ENCODE results near the gene TAS2R8. TPM values are rescaled to one million over a fixed set of nuclear protein-coding genes. Genes with fewer than 3 reads are reported as not detected.
"Not testable (repeated sequence)": the region's sequence is repeated elsewhere in the genome, so short reads cannot be mapped to it uniquely, and the experiment has no call there.

Gene TAS2R8
- total RNA-seq, 1 experiment from 2014 or later = not detected

- intact Hi-C loops (cut with micrococcal nuclease) = no loop called here
- no peaks in the 10 kb centered on the region for H3K36me3 ChIP-seq (ENCODE audit: low read depth, low read length)
- H3F3A ChIP-seq (ENCODE audit: low read length, unreplicated experiment) = no peaks in the 10 kb centered on the region
- BruUV-seq (replicated peaks) = no TSS peak
- H3K9ac ChIP-seq (ENCODE audit: low read length) = no peak overlapping the region
- H3K4me2 ChIP-seq (ENCODE audit: low read length) = no peak overlapping the region
- no peak overlapping the region for H3K4me3 ChIP-seq (ENCODE audit: low read length)
- H3K9me2 ChIP-seq (replicated peaks; ENCODE audit: low read length) = no peaks in the 10 kb centered on the region
- H3K4me1 ChIP-seq (ENCODE audit: insufficient read depth, low read length) = no peaks in the 10 kb centered on the region
- DNase-seq = no peak
- ATAC-seq = no peak
- ChIA-PET POLR2A (ENCODE audit: unreplicated experiment) (no interaction called here), CTCF (no interaction called here)
- peaks cover 17% of the 10 kb centered on the region for H3K27me3 ChIP-seq (ENCODE audit: low read length)
- H3K79me2 ChIP-seq (ENCODE audit: low read length) = no peaks in the 10 kb centered on the region
- H2AFZ ChIP-seq (ENCODE audit: low read length) = no peak overlapping the region
- H4K20me1 ChIP-seq (ENCODE audit: low read length) = no peaks in the 10 kb centered on the region
- no peaks in the 10 kb centered on the region for H3K9me3 ChIP-seq (ENCODE audit: low read length)
- H3K27ac ChIP-seq (ENCODE audit: low read length) = no peak overlapping the region
- TF ChIP-seq CTCF (conservative IDR thresholded peaks at IDR 0.05; ENCODE audit: low read depth, low read length) (no peak), EZH2phosphoT487 (IDR thresholded peaks at IDR 0.05; ENCODE audit: borderline replicate concordance, low read length) (no peak), EZH2 (IDR thresholded peaks at IDR 0.05; ENCODE audit: low read length, unreplicated experiment) (no peak)
Measured at GRCh38 chr12:10801741-10802140, 5.3 kb downstream of the TAS2R8 start.

GRCh38 chr12:10794222-10794621 is 12.9 kb downstream of the TAS2R8 start:
- BruUV-seq (replicated peaks) = no TSS peak
- H4K20me1 ChIP-seq (ENCODE audit: low read length) = no peaks in the 10 kb centered on the region

DNA sequence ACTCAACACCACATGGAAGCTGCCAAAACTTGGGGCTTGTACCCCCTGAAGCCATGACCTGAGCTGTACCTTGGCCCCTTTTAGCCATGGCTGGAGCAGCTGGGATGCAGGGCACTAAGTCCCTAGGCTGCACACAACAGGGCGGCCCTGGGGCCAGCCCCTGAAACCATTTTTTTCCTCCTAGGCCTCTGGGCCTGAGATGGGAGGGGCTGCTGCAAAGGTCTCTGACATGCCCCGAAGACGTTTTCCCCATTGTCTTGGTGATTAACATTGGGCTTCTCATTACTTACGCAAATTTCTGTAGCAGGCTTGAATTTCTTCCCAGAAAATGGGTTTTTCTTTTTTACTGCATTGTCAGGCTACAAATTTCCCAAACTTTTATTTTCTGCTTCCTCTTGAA is 15.3 kb downstream of the TAS2R8 start:
- CTCF ChIA-PET; H3K79me2 ChIP-seq (ENCODE audit: low read length); H2AFZ ChIP-seq (ENCODE audit: low read length); ATAC-seq; H3K9me2 ChIP-seq (replicated peaks; ENCODE audit: low read length); H4K20me1 ChIP-seq (ENCODE audit: low read length); H3K4me3 ChIP-seq (ENCODE audit: low read length); POLR2A ChIA-PET (ENCODE audit: unreplicated experiment); H3K9me3 ChIP-seq (ENCODE audit: low read length); H3K27me3 ChIP-seq (ENCODE audit: low read length); H3K9ac ChIP-seq (ENCODE audit: low read length); DNase-seq; H3K36me3 ChIP-seq (ENCODE audit: low read depth, low read length); intact Hi-C loops (cut with micrococcal nuclease); H3F3A ChIP-seq (ENCODE audit: low read length, unreplicated experiment); BruUV-seq (replicated peaks); H3K27ac ChIP-seq (ENCODE audit: low read length); H3K4me1 ChIP-seq (ENCODE audit: insufficient read depth, low read length); H3K4me2 ChIP-seq (ENCODE audit: low read length): not testable (repeated sequence)

More at GRCh38 chr12:10794222-10794621, 12.9 kb downstream of the TAS2R8 start:
- ChIA-PET POLR2A (ENCODE audit: unreplicated experiment) (no interaction called here), CTCF (no interaction called here)
- Histone ChIP-seq H3K27me3 (ENCODE audit: low read length) (no peaks in the 10 kb centered on the region), H3F3A (ENCODE audit: low read length, unreplicated experiment) (no peaks in the 10 kb centered on the region), H3K79me2 (ENCODE audit: low read length) (no peaks in the 10 kb centered on the region), H3K4me2 (ENCODE audit: low read length) (no peak overlapping the region), H3K36me3 (ENCODE audit: low read depth, low read length) (no peaks in the 10 kb centered on the region), H2AFZ (ENCODE audit: low read length) (no peak overlapping the region), H3K4me3 (ENCODE audit: low read length) (no peak overlapping the region), H3K9me3 (ENCODE audit: low read length) (no peaks in the 10 kb centered on the region), H3K9me2 (replicated peaks; ENCODE audit: low read length) (no peaks in the 10 kb centered on the region), H3K27ac (ENCODE audit: low read length) (no peak overlapping the region), H3K9ac (ENCODE audit: low read length) (no peak overlapping the region), H3K4me1 (ENCODE audit: insufficient read depth, low read length) (no peaks in the 10 kb centered on the region)
- TF ChIP-seq EZH2 (IDR thresholded peaks at IDR 0.05; ENCODE audit: low read length, unreplicated experiment) (no peak), CTCF (conservative IDR thresholded peaks at IDR 0.05; ENCODE audit: low read depth, low read length) (no peak), EZH2phosphoT487 (IDR thresholded peaks at IDR 0.05; ENCODE audit: borderline replicate concordance, low read length) (no peak)
- intact Hi-C loops (cut with micrococcal nuclease) = no loop called here
- ATAC-seq = no peak
- no peak for DNase-seq
